GM10847 (cell line): ENCODE measurements around the gene DOCK2.

ENCODE experiments used
- POLR2A ChIP-seq: IDR thresholded peaks from 2 replicates; pipeline ENCODE4 v1.6.1; 2011; ENCODE audit not compliant: insufficient read length; ENCODE audit errors: extremely low read depth

Gene DOCK2

DNA sequence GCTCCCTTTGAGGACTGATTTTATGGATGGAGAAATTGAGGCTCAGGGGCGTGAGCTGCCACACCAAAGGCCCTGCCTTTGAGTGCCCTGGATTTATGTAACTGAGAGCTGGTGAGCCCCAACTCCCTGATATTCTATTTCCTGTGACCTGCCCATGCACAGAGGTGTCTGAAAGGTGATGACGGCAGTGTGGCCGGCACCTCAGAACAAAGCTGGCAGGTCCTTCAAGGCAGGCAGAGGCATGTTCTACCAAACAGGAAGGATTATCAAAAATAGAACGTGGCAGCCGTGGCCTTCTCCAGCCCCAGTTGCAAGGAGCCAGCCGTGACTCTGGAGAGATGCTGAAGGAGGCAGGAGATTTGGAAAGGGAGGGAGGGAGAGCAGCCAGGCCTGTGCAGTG lies 307.0 kb downstream of the DOCK2 start:
- TF ChIP-seq POLR2A = no peak

DNA sequence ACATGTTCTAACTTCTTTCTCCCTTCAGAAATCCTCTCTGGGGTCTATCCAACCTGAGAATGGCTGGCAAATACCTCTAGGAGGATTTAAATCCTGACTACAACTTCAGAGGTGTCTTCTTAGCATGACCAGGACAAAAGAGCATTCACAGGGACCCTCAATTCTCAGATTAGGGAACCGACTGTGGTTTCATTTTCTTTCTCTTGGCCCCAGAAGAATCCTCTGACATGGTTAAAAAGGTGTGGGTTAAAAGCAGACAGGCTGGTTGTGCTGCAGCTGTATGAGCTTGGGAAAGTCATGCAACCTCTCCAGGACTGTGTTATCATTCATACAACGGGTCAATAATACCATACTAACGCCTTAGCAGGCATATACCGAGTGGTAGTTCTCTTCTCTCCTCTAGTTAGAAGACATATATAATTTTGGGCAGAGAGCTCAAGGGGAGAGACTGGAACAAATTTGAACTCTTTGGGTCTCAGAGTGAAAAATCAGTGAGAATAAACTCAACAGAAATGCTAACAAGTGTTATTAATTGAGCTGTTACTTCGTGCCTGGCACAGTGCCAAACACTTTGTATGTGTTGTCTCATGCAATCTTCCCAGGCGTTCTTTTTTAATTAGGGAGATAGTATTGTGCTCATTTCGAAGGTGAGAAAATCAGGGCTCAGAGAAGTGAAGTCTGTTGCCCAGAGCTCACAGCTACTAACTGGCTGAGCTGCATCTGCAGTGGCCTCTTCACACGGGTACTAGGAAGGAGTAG lies 308.0 kb downstream of the DOCK2 start:
- no peak for TF ChIP-seq POLR2A

DNA sequence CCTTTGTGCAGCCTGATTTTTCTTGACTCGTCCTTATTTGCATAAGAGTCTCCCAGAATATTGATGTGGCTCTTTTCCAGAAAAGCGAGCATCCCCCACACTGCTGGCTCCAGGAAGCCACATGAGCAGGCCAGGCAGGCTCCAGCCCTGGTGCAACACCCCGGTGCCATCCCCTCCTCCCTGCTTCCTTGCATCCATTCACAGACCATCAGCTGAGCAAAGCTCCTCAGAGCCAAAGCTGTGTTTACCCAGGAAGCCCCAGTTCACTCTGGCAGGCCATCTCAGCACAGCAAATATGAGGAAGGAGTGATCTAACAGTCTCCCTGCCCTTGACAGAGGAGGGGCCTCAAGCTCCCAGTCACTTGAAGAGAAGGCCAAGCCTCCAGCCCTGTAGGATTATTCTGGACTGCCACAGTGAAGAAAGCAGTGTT lies 308.8 kb downstream of the DOCK2 start:
- TF ChIP-seq POLR2A = no peak

DNA sequence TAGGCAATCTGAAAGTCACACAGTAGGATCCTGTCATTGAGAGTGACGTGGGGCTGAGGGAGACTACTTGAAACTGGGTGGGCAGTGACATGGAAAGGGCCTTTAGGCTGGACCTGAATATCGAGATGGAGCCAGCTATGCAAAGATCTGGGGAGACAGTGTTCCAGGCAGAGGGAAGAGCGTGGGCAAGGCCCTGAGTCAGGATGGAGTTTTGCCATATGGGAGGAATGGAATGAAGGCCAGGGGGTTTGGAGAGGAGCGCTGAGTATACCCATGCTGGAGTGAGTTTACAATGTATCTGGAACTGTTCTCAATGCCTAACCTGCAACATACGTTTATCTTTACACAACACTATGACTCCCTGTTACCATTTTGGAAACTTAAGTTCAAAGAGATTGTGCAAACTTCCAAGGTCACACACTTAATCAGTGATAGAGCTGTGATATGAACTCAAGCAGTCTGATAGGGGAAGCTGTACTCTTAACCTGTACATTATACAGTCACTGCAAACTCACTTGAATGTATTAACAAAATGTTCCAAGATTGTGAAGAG lies 309.7 kb downstream of the DOCK2 start:
- TF ChIP-seq POLR2A = no peak

DNA sequence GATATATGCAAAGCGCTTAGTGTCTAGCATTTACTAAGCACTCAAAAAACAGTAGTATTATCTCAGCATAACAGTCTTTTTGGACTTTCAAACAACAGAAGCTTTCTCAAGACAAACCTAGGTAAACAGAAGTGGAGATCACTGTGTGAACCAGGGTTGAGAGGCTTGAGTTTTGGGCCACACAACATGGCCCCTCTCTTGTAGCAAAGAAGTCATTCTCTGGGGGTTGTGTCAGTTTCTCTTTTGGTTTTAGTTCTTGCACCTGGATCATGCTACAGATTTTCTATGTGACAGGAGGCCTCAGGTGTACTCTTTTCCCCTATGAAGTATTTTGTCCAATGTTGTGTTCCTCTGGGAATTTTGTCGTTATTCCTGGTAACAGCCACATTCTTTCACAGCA lies 313.3 kb downstream of the DOCK2 start:
- no peak for TF ChIP-seq POLR2A

DNA sequence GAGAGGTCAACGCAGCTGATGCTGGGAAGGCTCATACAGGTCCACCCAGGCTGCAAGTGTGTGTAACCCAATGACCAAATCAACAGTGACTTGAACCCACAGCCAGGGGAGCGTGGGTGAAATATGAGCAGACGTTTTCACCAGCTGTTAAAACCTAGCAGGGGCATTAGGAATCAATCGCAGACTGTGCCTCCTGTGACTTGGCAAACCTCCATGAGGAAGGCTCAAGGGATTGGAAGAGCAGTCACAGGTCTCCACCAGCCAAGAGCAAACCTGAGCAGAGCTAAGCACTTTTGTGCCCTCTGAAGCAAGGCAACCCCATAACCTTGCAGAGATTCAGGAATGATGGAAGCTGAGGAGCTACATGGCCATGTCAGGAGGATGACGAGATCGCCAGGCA lies 317.7 kb downstream of the DOCK2 start:
- TF ChIP-seq POLR2A = no peak

DNA sequence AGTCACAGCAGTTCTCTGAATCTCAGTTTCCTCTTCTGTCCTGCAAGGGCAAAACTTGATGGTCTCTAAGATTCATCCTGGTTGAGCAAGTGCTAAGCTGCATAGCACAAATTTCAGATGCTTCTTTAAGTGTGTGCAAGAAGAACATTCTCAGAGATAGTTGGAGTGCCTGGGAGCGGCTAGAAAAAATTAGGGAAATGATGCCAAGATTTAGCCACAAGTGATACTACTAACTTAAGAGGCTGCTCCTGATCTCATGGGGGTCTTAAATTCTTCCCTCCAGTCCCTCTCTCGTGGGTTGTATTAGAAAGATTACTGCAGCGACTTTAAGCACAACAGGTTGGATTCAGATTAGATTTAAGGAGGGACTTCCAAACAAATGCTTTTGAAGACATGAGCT lies 319.1 kb downstream of the DOCK2 start:
- TF ChIP-seq POLR2A = no peak

DNA sequence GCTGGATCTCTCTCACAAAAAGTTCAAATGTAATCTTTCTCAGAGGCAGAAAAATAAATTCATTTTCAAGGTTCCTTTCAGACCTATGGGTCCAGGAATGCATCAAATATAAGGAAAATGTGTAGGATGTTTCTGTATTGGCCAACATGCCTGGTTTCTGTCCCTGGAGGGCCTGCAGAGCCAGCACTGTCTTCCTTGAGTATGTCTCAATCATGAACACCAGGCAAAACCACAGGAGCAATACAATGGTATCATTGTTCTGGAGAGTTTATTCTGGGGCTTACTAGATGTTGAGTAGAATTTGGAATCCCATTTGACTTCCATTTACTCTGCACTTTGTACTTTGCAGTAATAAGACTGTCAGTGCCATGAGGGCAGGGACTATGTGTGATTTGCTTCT lies 319.7 kb downstream of the DOCK2 start:
- TF ChIP-seq POLR2A = no peak

DNA sequence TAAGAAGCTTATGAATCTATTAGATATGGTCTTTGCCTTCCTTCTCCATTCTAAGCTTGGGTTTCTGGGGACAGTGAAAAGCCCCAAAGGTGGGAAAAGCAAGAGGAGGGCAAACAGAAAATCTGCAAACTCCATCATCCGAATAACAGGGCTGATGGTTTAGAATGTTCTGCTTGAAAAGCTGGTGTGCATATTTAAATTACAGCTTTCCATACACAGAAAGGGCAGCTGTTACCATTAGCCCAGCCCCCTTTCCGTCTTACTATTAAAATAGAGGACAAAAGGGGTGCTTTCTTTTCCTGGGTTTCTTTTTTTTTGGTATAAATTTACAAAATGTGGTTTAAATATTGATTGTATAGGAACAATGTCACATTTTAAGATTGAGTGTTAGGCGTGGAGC lies 321.2 kb downstream of the DOCK2 start:
- TF ChIP-seq POLR2A = no peak

DNA sequence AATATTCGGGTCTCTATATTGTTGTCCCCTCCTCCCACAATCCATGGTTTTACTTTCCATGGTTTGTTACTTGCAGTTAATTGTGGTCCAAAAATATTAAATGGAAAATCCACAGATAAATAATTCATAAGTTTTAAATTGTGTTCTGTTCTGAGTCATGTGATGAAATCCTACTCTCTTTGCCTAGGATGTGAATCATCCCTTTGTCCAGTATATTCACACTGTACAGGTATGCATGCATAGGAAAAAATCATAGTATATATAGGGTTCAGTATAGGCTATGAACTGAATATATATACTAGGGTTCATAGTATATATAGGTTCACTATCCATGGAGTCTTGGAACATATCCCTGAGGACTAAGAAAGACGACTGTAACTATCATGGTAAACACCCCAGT lies 323.6 kb downstream of the DOCK2 start:
- no peak for TF ChIP-seq POLR2A

DNA sequence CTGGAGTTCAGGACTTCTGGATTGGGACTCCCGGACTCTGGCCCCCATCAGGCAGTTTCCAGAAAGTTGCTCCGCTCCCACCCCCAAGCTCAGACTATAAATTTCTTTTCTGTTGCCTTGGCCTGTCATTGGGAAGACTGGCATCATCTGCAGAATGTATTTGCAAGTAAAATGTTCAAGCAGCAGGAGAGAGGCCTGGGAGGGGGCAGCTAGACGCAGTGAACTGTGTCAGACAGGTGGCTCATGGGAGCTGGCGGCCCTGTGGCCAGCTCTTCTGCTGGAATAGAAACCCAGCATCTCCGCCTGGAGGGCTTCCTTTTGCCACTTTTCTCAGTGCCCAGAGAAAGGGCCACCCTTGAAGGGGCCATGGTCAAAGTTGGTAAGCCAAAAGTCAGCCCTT lies 327.2 kb downstream of the DOCK2 start:
- TF ChIP-seq POLR2A = no peak

DNA sequence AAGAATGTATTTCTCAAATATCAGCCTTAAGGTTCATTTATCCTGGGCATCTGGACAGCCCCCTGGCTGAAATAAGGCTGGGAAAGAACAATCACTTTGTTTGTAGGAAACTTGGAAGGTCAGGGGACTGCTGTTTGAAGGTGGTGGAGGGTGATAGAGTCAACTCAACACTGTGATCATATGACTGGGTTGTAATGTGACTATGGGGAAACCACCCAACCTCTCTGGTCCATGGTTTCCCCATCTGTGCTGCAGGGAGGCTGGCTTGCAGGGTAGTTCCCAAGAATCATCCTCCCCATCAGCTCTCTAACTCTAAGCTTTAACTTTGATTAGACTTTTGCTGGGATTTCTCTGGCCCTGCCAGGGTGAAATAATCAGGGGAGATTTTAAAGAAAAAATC lies 333.3 kb downstream of the DOCK2 start:
- TF ChIP-seq POLR2A = no peak

DNA sequence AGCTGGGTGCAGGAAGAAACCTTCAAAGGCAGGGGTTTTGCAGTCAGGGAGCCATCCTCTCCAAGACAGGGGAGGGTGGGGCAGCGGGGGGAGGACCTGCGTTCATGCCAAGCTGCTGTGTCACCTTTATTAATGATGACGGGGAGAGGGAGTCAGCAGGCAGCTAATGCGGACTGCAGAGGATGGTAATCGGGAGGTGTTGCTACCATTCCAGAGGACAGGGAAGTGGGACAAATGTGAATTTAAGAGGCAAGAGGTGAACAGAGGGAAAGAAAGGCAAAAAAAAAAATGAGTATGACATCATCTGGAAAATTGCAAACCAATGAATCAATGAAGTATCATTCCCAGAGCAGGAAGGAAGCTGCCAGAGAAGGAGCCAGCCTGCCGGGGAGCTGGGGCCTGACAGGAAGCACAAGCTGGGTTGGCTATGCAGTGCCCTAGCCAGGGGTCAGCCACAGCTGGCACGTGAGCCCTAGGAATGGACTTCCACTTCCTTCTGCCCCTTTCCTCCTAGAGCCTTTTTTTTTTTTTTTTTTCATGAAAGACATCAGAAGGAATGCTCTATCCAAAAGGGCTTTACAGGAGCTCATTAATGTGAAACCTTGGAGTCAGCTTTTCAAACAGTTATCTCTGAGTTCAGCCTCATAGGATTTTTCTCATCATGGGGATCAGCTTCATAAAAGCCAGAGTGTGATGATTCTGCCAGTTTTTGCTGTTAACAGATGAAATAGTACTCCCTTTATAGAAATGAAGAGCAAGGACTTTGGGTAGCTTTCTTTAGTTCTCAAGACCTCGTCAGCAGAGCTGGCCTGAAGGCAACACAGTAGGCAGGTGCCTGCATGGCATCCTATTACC lies 334.1 kb downstream of the DOCK2 start:
- TF ChIP-seq POLR2A = no peak

DNA sequence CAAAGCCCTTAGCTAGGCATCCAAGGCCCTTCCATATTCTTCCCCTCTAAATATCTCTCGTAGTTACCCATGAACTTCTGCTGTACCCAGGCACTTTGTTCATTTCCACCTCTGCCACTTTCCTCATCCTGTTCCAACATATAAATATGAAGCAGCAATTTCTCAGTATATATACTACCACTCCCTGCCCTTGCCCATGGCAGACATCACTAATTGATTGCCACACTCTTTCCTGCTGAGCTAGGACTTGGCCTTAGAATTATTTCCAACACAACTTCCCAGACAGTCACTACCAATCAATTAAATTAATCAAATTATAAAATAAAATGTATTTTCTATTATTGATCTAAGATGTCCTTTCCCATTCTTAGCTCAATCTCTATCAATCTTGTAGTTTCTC lies 334.7 kb downstream of the DOCK2 start:
- TF ChIP-seq POLR2A = no peak

DNA sequence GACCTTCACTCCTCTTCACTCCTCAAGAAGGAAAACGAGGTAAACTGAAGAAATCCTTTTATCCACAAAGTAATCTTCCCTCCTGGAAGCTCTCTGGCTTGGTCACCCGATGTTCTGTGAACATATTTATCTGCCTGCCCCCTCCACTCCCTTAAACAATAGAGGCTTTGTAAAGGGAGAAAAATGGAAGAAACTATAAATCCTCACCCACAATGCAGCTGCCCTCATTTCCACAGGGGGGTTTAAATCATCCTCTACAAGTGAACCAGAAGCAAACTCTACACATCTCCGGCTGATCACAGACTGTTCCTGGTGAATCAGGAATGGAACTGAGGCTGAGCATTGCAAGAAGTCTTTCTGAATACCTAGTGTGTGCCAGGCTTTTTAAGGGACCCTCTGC lies 336.0 kb downstream of the DOCK2 start:
- TF ChIP-seq POLR2A = no peak

DNA sequence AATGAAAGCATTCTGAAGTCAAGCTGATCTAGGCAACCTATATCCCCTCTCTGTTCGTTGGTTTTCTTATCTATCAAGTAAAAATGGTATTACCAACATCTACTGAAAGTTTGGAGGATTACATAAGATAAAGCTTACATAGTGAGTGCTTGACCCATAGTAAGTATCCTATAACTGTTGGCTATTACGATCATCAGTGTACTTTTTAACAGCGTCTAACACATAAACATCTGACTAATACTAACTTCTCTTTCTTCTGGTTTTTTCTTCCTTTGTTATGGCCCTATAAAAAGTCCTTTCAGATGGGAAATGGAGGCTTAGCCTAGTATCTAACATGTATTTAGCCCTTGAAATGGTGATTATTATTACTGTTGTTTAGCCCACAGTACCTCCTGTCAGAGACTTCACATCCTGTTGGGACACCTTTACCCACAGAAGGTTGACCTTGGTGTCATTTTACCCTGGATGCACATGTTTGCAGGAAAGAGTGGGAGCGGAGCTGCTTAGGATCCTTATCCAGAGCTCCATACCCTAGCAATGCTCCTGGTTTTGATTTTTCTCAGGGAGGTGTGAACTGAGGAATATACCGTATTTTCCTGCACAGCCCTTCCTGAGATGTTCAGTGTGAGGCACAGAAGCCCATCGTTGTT lies 337.2 kb downstream of the DOCK2 start:
- TF ChIP-seq POLR2A = no peak
